ENCODE results near the gene SYT6. TPM values are rescaled to one million over a fixed set of nuclear protein-coding genes. Genes with fewer than 3 reads are reported as not detected.

The SYT6 gene
- total and polyA plus RNA-seq, 10 of the 15 experiments (the other 5 are each of a cell fraction or from before 2014, with no cell fraction given) = 0.05 to 0.39 TPM; not detected in 8

DNA sequence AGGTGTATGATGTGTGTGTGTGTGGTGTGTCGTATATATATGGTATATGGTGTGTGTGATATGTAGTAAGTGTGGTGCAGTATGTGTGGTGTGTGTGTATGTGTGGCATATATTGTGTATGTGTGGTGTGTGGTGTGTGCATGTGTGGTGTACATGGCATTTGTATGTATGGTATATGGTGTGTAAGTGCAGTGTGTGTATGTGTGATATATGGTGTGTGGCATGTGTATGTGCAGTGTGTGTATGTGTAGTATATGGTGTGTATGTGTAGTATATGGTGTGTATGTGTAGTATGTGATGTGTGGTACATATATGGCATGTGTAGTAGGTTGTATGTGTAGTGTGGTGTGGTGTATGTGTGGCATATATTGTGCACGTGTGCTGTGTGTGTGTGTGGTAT, 99.5 kb downstream of the SYT6 start:
- RAD21 ChIA-PET (ENCODE audit: unreplicated experiment) = no interaction called here
- H3K9me3 ChIP-seq (replicated peaks; ENCODE audit: control insufficient read depth, insufficient read depth, low read length) = no peaks in the 10 kb centered on the region
- no peaks in the 10 kb centered on the region for H3K4me1 ChIP-seq (ENCODE audit: control insufficient read depth, insufficient read depth, low read length)
- H3K27me3 ChIP-seq (replicated peaks in 1 of 2; ENCODE audit: control insufficient read depth in 2 of 2, insufficient read depth in 2 of 2, low read length in 1 of 2) = no peaks in the 10 kb centered on the region; a peak in 1 of 4 replicates
- in situ Hi-C loops (cut with MboI) (no loop called here), intact Hi-C loops (cut with micrococcal nuclease; ENCODE audit: unreplicated experiment) (no loop called here)
- H3K36me3 ChIP-seq (ENCODE audit: control insufficient read depth in 2 of 2, insufficient read depth in 2 of 2, low read length in 1 of 2) = no peaks in the 10 kb centered on the region
- no TSS peak for BruUV-seq (replicated peaks)
- 47% methylated on average over 2 of the region's 2 CpGs for WGBS (ENCODE audit: insufficient coverage, insufficient replicate concordance, low lambda C conversion rate, missing lambda C conversion rate)
- no peak overlapping the region for H3K9ac ChIP-seq (ENCODE audit: control insufficient read depth, insufficient read depth, low read length)
- H4K20me1 ChIP-seq (ENCODE audit: control insufficient read depth, insufficient read depth) = no peaks in the 10 kb centered on the region
- no peak for TF ChIP-seq PAX5 (IDR thresholded peaks at IDR 0.05; ENCODE audit: borderline replicate concordance, low read depth, low read length)
- no peak for TF ChIP-seq FOXK2 (IDR thresholded peaks at IDR 0.05)
- TF ChIP-seq HCFC1 (IDR thresholded peaks at IDR 0.05; ENCODE audit: low read length) = no peak
- TF ChIP-seq ETV6 (conservative IDR thresholded peaks at IDR 0.05 in 1 of 2, IDR thresholded peaks at IDR 0.05 in 1 of 2; ENCODE audit: borderline replicate concordance in 1 of 2, low read depth in 1 of 2) = no peak
- no peak for TF ChIP-seq GABPA (IDR thresholded peaks at IDR 0.05; ENCODE audit: low read depth)
- no peak for TF ChIP-seq SUZ12 (IDR thresholded peaks at IDR 0.05; ENCODE audit: unreplicated experiment)
- no peak for TF ChIP-seq SPI1 (IDR thresholded peaks at IDR 0.05; ENCODE audit: borderline replicate concordance, insufficient read depth, low read depth, low read length)
- no peak for TF ChIP-seq E2F4 (IDR thresholded peaks at IDR 0.05; ENCODE audit: low read depth, low read length)
- no peak for TF ChIP-seq POLR2AphosphoS2 (IDR thresholded peaks at IDR 0.05; ENCODE audit: low read depth, low read length)
- no peak for TF ChIP-seq MTA2 (IDR thresholded peaks at IDR 0.05; ENCODE audit: low read depth)
- no peak for TF ChIP-seq NRF1 (conservative IDR thresholded peaks at IDR 0.05; ENCODE audit: low read depth, low read length)
- TF ChIP-seq JUND (IDR thresholded peaks at IDR 0.05; ENCODE audit: low read depth, low read length) = no peak
- TF ChIP-seq EP300 (IDR thresholded peaks at IDR 0.05; ENCODE audit: borderline replicate concordance in 1 of 2, control insufficient read depth in 1 of 2, low read depth in 2 of 2, low read length in 2 of 2) = no peak
- TF ChIP-seq BMI1 (IDR thresholded peaks at IDR 0.05; ENCODE audit: borderline replicate concordance) = no peak
- FAIRE-seq = peak; percentile 57
- ATAC-seq = no peak
- no peak overlapping the region for H3K4me3 ChIP-seq
- no peak overlapping the region for H3K4me2 ChIP-seq (ENCODE audit: control insufficient read depth, insufficient read depth)
- H3K27ac ChIP-seq (ENCODE audit: control insufficient read depth, insufficient read depth) = no peak overlapping the region
- no peaks in the 10 kb centered on the region for H3K79me2 ChIP-seq (ENCODE audit: control insufficient read depth, insufficient read depth, low read length)
- no peak overlapping the region for H2AFZ ChIP-seq (ENCODE audit: control insufficient read depth, low read depth, low read length)
- SMC1A ChIA-PET (ENCODE audit: uncharacterized antibody, unreplicated experiment) = no interaction called here
- POLR2A ChIA-PET = no interaction called here
- DNase-seq (ENCODE audit: low read depth, low spot score) = no peak
- CTCF ChIA-PET = no interaction called here

All from GM12878 (cell line).